HG03520 (cell line): Measurements from ENCODE around the gene CD4.
"Not testable (repeated sequence)": the region's sequence is repeated elsewhere in the genome, so short reads cannot be mapped to it uniquely, and the experiment has no call there.

Source experiments
- ATAC-seq: cut with Tn5 transposase; IDR thresholded peaks from one replicate; pipeline ENCODE4 v1.9.1; 2021; ENCODE audit warnings: mild to moderate bottlenecking, moderate library complexity; ENCODE audit not compliant: unreplicated experiment

The CD4 gene

DNA sequence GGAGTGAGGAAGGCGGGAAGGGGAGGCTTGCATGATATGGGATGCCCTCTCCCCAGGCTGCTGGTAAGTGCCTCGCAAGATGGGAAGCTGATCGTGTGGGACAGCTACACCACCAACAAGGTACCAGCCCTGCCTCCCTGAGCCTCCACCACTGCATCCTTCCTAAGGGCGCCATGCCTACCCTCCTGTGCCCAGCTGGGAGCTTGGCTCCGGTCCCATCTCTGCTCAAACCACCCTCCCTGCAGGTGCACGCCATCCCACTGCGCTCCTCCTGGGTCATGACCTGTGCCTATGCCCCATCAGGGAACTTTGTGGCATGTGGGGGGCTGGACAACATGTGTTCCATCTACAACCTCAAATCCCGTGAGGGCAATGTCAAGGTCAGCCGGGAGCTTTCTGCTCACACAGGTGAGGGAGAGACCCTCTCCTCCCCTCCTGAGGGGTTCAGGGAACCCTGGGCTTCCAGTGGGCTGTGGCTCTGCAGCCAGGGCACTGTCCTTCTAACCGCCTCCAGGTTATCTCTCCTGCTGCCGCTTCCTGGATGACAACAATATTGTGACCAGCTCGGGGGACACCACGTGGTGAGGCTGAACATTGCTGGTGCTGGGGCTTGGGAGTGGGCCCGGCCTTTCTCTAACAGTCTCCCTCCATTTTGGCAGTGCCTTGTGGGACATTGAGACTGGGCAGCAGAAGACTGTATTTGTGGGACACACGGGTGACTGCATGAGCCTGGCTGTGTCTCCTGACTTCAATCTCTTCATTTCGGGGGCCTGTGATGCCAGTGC, 54.0 kb downstream of the CD4 start:
- ATAC-seq: no peak

DNA sequence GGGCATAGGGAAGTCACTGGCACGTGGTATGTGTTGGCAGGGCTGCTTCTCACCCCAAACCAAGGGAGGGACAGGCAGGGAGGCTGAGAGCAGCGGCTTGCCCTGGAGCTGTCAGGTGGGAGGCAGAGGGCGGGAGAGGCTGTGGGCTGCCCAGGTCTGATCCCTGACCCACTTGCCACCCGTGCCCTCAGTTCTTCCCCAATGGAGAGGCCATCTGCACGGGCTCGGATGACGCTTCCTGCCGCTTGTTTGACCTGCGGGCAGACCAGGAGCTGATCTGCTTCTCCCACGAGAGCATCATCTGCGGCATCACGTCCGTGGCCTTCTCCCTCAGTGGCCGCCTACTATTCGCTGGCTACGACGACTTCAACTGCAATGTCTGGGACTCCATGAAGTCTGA, 56.1 kb downstream of the CD4 start:
- no peak for ATAC-seq

DNA sequence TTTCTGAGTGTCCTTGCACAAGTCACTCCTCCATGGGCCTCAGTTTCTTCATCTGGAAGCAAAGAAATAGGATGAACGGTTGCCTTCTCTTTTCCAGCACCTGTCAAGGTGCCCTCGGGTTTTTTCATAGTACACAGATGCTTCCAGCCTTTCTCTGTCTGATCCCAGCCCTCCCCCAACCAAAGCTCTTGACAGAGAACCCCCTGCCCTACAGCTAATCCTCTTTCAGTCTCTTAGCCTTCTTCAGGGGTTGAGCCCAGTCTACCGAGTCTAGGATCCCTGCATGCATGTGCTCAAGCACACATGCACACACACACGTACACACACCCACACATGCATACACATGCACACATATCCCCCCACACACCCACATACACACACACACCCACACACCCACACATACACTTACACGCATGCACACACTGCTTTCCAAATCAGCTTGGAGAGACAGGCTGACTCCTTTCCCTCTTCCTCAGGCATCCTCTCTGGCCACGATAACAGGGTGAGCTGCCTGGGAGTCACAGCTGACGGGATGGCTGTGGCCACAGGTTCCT, 57.1 kb downstream of the CD4 start:
- ATAC-seq: no peak

DNA sequence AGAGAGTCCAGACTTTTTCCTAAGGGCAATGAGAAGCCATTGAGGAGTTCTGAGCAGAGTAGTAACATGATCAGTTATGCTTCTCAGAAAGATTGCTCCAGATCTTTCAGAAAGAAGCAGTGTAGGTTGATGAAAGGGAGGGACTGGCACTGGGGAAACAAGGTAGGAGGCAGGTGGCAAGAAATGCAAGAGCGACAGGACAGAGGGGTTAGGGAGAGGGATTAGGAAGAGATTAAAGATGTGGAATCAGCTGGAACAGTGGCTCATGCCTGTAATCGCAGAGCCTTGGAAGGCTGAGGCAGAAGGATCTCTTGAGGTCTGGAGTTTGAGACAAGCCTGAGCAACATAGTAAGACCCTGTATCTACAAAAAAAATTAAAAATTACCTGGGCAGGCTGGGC, 58.3 kb downstream of the CD4 start:
- ATAC-seq: no peak

DNA sequence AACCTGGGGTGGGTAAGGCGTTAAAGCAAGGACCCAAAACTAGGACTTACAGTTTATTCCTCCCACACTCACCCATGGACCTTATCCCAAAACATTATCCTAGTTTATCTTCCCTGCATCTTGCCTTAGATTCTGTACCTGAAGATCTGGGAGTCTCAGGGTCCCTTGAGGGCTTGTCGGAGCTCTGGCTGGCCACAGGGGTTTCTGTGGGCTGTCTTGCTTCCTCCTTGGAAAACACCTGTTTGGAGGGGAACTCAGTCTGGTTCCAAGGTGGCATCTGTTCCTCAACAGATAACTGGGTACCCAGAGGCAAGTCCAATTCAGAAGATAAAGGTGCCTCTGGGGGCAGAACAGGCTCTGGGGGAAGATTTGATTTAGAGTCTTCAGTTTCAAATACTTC, 60.1 kb downstream of the CD4 start:
- no peak for ATAC-seq

DNA sequence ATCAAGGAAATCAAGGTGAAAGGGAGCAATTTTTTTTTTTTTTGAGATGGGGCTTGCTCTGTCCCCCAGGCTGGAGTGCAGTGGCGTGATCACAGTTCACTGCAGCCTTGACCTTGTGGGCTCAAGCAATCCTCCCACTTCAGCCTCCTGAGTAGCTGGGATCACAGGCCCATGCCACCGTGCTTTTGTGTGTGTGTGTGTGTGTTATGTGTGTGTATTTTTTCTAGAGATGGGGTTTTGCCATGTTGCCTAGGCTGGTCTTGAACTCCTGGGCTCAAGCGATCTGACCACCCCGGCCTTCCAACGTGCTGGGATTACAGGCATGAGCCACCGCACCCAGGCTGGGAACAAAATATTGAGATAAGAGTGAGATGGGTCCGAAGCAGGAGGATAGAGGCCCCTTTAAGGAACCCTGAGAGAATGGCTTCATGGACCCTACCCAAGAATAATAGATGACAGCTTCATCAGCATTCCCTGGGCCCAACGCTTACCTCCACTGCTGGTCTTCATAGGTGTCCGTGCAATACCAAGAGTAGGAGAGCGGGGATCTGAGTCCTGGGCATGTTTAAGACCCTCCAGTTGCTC, 60.7 kb downstream of the CD4 start:
- no peak for ATAC-seq

DNA sequence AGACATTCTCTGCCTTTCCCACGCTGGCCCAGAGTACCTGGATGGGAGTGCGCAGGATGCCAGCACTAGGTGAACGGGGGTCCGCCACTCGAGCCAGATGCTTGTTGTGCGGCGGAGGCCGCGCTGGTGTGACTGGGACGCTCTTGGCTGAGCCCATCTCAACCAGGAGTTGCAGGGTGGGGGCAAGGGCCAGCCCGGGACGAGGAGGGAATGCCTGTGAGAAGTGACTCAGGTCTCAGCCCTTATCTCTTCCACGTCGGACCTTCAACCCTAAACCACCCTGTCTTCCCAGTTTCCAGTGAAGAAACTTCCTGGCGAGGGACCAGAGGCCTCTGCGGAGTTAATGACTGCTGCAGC, 61.4 kb downstream of the CD4 start:
- ATAC-seq: no peak

DNA sequence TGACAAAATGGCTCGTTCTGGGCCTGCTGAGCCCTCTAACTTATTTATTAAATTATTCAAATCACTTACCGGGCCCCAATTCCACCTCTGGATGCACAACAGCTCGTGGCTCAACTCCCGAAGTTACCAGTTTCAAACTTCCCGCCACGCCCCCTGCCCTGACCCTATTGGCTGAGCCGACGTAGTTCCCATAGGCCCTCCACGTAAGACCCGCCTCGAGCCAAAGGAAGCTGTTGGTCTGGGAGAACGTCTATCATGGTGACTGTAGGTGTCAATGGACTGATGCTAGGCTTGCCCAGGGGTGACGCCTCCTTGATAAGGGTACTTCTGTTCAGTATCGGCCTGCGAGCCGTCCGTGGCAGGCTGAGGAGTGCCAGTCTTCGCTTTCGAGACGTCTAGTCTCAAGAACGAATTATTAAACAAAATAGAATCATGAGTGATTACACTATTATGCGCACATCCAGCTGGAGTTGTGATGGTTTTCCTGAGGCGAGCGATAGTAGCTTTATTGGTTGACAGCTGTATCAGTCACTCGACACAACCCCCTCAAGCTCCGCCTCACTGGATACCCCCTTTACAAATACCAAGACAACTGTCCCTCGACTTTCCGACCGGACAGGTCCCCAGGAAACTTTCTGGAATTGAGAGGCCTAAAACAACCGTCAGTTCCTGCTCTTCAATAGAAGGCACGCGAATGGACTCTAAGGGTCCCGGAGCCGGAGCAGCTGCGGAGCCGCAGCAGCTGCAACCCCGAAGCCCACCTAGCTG, 62.0 kb downstream of the CD4 start, which contains the start of gene CDCA3:
CDCA3 (minus strand) TSS at position 134 of the 768 bp plus-strand sequence. CDS start 334 bp downstream, outside the sequence.
- ATAC-seq: peak; percentile 51

DNA sequence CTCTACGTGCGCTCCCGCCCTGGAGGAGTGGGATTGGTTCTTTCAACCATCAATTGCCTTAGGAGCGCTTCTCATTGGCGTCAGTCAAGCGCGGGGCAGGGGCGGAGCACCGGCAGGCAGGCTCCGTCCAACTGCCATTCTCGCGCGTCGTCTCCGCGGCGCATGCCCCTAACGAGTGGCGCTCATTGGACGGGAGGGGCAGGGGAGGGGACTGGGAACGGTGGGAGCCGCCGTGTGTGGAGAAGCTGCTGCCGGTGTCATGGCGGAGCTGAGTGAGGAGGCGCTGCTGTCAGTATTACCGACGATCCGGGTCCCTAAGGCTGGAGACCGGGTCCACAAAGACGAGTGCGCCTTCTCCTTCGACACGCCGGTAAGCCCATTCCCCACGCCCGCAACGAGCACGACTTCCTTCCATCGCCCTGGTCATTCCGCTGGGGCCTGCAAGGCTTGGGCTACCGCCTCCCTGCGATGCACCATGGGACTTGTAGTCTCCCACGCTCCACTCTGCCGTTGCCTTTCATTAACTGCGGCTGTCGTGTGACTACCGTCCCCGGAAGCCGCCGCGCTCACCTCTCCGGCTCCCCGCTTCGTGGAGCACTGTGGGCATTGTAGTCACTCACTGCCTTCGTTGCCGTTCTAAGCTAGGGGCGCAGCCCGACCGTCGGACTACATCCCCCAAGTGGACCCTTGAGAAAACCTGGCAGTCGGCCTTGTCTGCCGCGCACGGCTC, 62.8 kb downstream of the CD4 start, which contains the start of gene USP5:
USP5 (plus strand) TSS at position 230 of the 730 bp plus-strand sequence; CDS start at position 260, 30 bp downstream.
- peak; percentile 61 for ATAC-seq

DNA sequence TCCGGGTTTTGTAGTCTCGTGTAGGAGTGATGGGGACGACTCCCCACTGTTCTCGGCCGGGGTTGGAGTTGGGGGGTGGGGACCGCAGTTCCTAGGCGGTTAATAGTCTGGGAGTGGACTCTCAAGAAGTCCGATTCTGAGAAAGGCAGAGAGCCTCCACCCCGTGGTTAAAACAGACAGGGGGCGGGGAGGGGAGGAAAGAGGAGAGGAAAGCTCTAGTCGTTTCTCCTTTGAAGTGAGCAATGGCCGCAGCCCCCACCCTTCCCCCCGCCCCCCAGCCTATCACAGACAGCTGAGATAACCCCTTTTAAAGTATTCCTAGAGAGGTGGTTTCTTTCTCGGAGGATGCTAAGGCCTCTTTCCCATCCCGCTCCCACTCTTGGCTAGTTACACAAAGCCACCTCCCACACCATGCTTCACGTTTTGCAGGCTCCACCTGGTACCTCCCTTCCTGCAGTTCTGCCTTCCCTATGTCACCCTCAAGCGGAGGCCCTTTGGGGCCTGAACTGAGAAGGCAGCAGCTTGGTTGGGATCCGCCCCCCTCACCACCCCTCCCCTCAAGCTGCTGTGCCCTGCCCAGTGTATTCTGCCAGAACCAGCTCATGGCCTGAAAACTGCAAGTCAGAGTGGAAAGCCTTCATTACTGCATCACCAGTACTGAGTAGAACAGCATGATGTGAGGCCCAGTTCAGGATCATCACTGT, 63.5 kb downstream of the CD4 start:
- no peak for ATAC-seq

DNA sequence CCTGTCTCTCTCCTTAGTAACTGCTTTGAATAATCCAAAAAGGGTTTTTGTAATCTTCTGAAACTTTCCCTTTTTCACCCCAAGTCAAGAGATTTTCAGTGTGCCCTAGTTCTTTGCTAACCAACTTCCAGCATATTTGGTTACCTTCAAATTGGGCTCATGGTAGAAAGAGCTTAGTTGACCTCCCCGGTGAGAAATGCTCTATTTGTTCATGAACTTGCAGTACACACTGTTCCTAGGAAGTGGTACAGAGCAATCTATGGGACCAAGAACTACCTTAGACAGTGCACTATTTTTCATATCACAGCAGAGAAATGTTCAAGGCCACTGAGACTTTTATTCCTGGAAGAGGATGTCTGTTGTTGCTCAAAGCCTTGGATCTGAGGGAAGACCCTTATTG, 64.3 kb downstream of the CD4 start:
- no peak for ATAC-seq

DNA sequence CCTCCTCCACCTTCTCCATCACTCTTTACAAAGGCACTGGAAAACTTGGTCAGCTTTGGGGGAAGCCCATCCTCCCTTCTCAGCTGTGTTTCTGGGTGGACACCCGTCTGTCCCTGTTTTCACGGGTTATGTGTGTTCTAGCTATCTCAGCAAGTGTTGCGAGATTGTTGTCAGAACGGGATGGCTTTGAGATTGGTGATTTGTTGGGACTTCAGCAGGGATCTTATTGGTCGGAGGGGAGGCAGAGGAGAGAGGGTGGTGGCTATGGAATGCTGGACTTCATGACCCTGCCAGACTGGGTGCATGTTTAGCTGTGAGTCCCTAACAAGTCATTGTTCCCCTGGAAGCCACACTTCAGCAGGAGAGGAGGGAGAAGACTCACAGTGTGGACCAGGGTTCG, 64.7 kb downstream of the CD4 start:
- ATAC-seq: no peak

DNA sequence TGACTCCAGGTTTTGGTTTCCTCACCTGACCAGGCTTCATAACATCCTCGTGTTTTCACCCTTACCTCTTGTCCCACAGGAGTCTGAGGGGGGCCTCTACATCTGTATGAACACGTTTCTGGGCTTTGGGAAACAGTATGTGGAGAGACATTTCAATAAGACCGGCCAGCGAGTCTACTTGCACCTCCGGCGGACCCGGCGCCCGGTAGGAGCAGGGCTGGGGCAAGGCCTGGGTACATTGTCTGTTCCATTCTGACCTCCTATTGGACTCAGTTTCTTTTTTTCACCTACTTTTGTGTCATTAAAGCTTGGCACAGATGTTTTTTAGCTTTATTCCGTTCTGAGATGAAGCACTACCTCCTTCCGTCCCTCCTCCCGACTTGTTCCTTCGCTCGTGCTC, 66.0 kb downstream of the CD4 start:
- ATAC-seq: no peak

DNA sequence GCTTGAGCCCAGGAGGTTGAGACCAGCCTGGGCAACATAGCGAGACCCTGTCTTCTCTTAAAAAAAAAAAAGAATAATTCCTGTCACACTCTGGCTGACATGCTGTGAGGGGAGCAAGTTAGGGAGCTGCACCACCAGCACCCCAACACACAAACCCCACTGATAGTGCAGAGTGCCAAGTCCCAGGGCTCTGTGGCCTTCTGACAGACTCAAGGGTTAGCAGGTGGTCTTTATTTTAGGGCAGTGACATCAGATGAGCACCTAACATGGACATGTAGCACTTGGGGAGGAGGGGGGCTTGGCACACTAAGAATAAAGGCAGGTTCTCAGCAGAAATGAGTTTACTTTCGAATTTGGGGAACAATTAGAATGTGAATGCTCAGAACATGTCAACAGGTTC, 69.5 kb downstream of the CD4 start:
- no peak for ATAC-seq

DNA sequence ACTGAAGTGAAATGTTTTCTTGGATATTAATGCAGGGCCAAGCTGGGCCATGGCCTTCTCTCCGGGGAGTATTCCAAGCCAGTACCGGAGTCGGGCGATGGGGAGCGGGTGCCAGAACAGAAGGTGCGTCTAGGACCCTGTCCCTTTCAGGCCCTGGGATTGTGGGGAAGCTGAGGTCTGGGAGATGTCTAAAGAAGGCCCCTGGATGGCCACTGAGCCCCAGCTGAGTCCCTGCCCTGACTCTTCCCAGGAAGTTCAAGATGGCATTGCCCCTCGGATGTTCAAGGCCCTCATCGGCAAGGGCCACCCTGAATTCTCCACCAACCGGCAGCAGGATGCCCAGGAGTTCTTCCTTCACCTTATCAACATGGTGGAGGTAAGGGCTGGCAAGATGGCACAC, 70.8 kb downstream of the CD4 start:
- ATAC-seq: no peak

DNA sequence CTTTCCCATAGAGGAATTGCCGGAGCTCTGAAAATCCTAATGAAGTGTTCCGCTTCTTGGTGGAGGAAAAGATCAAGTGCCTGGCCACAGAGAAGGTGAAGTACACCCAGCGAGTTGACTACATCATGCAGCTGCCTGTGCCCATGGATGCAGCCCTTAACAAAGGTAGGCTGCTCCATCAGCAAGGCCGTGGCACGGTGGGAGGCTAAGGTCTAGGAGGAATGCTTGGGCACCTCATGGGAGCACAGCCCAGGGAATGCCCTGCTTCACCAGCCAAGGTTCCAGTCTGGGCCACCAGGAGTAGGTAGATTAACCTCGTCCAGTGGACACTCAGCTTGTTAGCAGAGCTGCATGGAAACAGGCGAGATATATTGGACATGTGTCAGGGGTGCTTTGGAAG, 71.6 kb downstream of the CD4 start:
- ATAC-seq: no peak

DNA sequence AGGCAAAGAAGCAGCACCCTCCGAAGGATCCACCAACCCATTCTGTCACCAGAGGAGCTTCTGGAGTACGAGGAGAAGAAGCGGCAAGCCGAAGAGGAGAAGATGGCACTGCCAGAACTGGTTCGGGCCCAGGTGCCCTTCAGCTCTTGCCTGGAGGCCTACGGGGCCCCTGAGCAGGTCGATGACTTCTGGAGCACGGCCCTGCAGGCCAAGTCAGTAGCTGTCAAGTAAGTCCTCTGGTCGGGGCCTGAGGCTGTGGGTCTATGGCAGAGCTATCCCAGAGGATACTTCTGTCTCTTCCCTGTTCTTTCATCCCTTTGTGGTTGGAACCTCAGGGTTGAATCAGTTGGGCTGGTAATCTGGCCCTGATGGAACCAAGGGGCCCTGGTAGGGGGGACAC, 72.1 kb downstream of the CD4 start:
- no peak for ATAC-seq

DNA sequence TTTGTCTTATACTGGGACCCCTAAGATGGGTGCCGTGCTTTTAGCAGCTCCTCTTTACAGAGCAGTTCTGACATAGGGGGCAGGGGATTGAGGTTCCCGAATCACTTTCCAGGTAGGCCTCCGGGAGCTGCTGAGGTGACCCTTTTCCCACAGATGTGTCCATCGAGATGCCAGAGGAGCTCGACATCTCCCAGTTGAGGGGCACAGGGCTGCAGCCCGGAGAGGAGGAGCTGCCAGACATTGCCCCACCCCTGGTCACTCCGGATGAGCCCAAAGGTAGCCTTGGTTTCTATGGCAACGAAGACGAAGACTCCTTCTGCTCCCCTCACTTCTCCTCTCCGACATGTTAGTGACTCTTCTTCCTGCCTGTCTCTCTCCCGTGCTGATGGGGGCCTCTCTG, 73.7 kb downstream of the CD4 start:
- ATAC-seq: no peak

DNA sequence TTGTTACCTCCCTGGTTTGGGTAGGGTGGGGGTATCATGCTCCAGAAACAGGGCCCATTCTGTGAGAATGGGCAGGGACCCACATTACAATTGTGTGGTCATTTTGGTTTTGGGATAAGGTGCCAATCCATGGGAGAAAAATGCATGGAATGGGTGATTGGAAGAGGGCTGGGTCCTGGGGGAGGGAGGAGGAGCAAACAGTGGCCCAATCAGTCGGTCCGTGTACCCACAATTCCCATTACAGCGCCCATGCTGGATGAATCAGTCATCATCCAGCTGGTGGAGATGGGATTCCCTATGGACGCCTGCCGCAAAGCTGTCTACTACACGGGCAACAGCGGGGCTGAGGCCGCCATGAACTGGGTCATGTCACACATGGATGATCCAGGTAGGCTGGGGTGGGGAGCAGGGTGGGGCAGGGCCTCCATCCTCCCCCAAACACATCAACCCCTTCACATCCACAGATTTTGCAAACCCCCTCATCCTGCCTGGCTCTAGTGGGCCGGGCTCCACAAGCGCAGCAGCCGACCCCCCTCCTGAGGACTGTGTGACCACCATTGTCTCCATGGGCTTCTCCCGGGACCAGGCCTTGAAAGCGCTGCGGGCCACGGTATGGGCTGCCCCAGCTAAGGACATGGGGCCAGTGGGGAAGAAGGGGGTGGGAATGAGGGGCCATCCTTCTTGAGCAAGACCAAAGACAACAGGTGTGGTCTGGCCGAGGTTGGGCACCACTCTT, 74.4 kb downstream of the CD4 start:
- ATAC-seq: no peak

DNA sequence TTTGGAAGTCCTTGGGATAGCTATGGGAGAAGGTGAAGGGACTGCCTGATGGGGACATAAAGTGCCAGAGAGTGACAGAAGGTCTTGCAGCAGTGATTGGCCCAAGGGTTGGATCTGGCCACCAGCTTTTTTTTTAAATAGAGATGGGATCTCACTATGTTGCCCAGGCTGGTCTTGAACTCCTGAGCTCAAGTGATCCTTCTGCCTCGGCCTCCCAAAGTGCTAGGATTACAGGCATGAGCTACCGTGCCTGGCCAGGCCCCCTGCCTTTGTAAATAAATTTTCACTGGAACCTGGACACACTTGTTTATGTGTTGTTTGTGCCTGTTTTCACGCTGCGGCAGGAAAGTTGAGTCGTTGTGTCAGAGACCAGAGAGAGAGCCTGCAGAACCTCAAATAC, 76.0 kb downstream of the CD4 start:
- ATAC-seq: not testable (repeated sequence)
